Fibroblast of pulmonary artery (primary cell): Measurements from ENCODE around the gene MSTN.

Experiments
- DNase-seq: peaks from one replicate; pipeline ENCODE4 v3.0.0-alpha.2; 2010; ENCODE audit warnings: low read depth
- H3K4me3 ChIP-seq: replicated peaks from 2 replicates; pipeline ENCODE4 v1.5.1; 2011; ENCODE audit warnings: low read depth, mild to moderate bottlenecking, control low read depth, low read length, moderate library complexity
- TF ChIP-seq, protein P1 (sequence below): IDR thresholded peaks from 2 replicates; pipeline ENCODE4 v1.5.1; 2011; ENCODE audit warnings: mild to moderate bottlenecking, control low read depth, low read length, inconsistent platforms; ENCODE audit errors: missing control alignments

Gene MSTN

DNA sequence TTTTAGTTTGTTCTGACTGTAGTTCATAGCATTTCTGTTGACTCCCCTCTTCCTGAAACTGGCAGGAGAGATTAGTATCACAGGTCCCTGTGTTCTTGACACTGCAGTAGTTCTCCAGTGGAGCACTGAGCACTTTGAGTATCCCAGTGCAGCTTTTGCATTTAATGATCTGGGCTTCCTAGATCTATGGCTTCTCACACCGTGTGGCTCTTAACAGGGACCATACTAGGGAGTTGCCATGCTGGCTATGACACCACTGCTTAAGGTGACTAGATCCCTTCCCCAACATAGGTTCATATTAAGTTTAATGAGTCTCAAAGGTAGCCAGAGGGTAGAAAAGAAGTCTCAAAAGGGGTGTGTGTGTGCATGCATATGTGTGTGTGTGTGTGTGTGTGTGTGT lies 6.2 kb upstream of the MSTN start:
- TF ChIP-seq, protein P1, sequence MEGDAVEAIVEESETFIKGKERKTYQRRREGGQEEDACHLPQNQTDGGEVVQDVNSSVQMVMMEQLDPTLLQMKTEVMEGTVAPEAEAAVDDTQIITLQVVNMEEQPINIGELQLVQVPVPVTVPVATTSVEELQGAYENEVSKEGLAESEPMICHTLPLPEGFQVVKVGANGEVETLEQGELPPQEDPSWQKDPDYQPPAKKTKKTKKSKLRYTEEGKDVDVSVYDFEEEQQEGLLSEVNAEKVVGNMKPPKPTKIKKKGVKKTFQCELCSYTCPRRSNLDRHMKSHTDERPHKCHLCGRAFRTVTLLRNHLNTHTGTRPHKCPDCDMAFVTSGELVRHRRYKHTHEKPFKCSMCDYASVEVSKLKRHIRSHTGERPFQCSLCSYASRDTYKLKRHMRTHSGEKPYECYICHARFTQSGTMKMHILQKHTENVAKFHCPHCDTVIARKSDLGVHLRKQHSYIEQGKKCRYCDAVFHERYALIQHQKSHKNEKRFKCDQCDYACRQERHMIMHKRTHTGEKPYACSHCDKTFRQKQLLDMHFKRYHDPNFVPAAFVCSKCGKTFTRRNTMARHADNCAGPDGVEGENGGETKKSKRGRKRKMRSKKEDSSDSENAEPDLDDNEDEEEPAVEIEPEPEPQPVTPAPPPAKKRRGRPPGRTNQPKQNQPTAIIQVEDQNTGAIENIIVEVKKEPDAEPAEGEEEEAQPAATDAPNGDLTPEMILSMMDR, result no peak
- no peak for DNase-seq
- H3K4me3 ChIP-seq, result no peak overlapping the region

DNA sequence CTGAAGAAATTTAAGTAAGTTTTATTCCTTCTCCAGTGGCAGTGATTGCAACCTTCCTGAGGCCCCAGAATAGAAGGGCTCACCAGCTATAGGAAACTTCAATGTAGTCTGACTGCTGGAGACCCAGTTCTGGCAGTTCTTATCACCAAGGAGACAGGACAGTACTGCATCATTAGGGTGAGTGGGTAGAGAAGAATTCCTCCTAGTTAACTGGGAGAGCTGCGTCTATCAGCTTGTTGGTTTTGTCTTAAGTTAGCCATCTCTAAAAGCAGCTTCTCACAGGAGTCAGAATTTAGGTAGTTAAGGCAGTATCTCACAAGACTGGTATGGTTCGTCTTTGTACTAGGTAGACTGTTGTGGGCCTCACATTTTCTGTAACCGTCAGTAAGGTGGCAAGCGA lies 3.3 kb upstream of the MSTN start:
- no peak overlapping the region for H3K4me3 ChIP-seq
- DNase-seq, result peak; percentile 4
- TF ChIP-seq, protein P1, result no peak

DNA sequence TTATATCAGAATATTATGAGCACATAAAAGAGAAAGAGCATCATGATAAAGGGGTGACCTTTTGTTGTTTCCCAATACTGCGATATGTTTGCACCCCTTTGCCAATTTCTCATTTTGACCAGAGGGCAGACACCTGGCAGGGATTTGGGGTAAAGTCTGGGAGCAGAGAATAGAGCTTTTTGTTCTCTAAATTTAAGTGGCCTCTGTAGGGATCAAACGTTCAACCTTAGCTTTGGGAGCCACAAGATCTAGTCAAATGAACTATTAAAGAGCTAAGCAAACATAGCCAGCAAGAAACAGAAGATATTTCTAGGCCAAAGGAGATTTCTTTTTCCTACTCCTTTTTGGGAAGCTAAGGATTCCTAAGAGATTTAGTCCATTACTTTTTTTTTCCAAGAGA lies 1.1 kb upstream of the MSTN start:
- TF ChIP-seq, protein P1, result no peak
- H3K4me3 ChIP-seq, result no peak overlapping the region
- DNase-seq, result no peak

DNA sequence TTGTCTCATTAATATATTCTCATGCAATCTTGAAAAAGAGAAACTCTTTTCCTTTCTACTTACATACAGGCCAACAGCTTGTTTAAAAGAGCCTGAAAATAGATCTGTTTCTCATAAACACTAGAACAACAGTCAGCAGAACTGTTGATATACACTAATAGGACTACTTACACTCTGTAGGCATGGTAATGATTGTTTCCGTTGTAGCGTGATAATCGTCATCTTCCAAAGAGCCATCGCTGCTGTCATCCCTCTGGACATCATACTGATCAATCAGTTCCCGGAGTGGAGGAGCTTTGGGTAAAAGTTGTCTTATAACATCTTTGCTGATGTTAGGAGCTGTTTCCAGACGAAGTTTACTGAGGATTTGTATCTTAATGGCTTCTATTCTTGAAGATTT lies 476 bp downstream of the MSTN start:
- no peak for DNase-seq
- no peak overlapping the region for H3K4me3 ChIP-seq
- TF ChIP-seq, protein P1, result no peak

DNA sequence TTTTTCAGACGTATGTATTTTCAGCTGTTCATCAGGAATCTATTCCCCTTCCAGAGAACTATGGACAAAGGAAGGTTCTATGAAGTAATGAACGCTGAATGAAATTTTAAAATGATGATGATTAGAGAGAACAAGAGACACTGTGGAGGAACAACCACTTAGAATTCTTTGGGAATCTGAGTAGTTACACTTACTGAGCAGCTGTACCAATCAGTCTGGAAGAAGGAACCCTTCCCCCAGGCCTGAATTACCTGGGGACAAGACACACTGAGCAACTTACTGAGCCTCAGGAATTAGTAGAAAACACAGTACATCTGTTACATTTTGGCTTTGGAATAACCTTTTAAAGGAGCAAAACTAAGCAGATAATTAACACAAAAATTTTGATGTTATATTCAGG lies 1.9 kb downstream of the MSTN start:
- TF ChIP-seq, protein P1, result no peak
- no peak overlapping the region for H3K4me3 ChIP-seq
- DNase-seq, result no peak

DNA sequence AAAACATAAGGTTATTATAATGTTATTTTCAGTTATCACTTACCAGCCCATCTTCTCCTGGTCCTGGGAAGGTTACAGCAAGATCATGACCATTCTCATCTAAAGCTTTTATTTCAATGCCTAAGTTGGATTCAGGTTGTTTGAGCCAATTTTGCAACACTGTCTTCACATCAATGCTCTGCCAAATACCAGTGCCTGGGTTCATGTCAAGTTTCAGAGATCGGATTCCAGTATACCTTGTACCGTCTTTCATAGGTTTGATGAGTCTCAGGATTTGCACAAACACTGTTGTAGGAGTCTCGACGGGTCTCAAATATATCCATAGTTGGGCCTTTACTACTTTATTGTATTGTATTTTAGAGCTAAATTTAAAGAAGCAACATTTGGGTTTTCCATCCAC lies 2.5 kb downstream of the MSTN start:
- DNase-seq, result no peak
- H3K4me3 ChIP-seq, result no peak overlapping the region
- TF ChIP-seq, protein P1, result no peak

DNA sequence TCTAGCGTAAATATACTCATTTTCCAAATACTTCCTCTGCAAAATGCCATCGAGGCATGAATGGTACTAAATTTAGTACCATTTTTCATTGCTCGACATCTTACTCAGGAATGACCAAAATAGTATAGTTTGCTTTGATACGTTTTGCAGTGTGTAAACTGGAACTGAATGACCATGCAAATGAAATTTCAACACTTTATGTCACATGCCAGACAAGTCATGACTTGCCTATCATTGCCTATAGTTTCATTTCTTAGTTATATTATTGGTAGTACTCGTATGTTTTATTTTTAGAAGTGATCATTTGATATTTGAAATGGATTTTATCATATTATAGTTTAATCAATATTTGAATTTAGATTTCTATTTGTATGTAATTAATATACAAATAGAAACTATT lies 9.1 kb downstream of the MSTN start:
- TF ChIP-seq, protein P1, result no peak
- no peak for DNase-seq
- H3K4me3 ChIP-seq, result no peak overlapping the region
